ENCODE data around the gene PNKD. TPM values are rescaled to one million over a fixed set of nuclear protein-coding genes. Genes with fewer than 3 reads are reported as not detected.

Gene PNKD
- total and polyA plus RNA-seq, 2 of the 8 experiments (the other 6 are each of a cell fraction or from before 2014, with no cell fraction given), result 43.9 to 65.4 TPM

DNA sequence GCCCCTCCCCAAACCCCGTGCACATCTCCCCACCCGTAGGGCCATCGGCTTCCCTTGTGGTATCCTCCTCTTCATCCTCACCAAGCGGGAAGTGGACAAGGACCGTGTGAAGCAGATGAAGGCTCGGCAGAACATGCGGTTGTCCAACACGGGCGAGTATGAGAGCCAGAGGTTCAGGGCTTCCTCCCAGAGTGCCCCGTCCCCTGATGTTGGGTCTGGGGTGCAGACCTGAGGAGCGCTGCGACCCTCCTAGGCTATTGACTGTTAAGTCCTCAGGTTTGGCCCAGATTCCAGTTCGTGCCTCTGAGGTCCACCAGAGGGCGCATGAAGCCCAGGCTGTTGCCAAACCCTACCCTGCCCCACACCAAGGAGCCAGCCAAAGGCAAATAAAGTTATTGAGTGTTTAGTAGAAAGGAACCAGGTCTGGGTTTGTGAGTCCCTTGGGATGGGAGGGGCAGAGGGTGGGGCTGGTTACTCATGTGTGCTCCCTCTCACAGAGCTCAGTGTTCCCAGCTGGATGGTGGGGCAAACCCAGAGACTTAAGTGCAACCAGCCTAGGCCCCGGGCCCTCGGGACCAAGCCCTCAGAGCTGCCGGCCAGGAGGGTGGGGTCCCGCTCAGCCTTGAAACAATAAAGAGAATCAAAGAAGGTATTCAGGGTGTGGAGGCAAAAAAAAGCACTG is 2.4 kb downstream of the PNKD start (continued):
- TF ChIP-seq, protein P1, sequence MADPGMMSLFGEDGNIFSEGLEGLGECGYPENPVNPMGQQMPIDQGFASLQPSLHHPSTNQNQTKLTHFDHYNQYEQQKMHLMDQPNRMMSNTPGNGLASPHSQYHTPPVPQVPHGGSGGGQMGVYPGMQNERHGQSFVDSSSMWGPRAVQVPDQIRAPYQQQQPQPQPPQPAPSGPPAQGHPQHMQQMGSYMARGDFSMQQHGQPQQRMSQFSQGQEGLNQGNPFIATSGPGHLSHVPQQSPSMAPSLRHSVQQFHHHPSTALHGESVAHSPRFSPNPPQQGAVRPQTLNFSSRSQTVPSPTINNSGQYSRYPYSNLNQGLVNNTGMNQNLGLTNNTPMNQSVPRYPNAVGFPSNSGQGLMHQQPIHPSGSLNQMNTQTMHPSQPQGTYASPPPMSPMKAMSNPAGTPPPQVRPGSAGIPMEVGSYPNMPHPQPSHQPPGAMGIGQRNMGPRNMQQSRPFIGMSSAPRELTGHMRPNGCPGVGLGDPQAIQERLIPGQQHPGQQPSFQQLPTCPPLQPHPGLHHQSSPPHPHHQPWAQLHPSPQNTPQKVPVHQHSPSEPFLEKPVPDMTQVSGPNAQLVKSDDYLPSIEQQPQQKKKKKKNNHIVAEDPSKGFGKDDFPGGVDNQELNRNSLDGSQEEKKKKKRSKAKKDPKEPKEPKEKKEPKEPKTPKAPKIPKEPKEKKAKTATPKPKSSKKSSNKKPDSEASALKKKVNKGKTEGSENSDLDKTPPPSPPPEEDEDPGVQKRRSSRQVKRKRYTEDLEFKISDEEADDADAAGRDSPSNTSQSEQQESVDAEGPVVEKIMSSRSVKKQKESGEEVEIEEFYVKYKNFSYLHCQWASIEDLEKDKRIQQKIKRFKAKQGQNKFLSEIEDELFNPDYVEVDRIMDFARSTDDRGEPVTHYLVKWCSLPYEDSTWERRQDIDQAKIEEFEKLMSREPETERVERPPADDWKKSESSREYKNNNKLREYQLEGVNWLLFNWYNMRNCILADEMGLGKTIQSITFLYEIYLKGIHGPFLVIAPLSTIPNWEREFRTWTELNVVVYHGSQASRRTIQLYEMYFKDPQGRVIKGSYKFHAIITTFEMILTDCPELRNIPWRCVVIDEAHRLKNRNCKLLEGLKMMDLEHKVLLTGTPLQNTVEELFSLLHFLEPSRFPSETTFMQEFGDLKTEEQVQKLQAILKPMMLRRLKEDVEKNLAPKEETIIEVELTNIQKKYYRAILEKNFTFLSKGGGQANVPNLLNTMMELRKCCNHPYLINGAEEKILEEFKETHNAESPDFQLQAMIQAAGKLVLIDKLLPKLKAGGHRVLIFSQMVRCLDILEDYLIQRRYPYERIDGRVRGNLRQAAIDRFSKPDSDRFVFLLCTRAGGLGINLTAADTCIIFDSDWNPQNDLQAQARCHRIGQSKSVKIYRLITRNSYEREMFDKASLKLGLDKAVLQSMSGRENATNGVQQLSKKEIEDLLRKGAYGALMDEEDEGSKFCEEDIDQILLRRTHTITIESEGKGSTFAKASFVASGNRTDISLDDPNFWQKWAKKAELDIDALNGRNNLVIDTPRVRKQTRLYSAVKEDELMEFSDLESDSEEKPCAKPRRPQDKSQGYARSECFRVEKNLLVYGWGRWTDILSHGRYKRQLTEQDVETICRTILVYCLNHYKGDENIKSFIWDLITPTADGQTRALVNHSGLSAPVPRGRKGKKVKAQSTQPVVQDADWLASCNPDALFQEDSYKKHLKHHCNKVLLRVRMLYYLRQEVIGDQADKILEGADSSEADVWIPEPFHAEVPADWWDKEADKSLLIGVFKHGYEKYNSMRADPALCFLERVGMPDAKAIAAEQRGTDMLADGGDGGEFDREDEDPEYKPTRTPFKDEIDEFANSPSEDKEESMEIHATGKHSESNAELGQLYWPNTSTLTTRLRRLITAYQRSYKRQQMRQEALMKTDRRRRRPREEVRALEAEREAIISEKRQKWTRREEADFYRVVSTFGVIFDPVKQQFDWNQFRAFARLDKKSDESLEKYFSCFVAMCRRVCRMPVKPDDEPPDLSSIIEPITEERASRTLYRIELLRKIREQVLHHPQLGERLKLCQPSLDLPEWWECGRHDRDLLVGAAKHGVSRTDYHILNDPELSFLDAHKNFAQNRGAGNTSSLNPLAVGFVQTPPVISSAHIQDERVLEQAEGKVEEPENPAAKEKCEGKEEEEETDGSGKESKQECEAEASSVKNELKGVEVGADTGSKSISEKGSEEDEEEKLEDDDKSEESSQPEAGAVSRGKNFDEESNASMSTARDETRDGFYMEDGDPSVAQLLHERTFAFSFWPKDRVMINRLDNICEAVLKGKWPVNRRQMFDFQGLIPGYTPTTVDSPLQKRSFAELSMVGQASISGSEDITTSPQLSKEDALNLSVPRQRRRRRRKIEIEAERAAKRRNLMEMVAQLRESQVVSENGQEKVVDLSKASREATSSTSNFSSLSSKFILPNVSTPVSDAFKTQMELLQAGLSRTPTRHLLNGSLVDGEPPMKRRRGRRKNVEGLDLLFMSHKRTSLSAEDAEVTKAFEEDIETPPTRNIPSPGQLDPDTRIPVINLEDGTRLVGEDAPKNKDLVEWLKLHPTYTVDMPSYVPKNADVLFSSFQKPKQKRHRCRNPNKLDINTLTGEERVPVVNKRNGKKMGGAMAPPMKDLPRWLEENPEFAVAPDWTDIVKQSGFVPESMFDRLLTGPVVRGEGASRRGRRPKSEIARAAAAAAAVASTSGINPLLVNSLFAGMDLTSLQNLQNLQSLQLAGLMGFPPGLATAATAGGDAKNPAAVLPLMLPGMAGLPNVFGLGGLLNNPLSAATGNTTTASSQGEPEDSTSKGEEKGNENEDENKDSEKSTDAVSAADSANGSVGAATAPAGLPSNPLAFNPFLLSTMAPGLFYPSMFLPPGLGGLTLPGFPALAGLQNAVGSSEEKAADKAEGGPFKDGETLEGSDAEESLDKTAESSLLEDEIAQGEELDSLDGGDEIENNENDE (IDR thresholded peaks at IDR 0.05; ENCODE audit: insufficient replicate concordance, low read length), result no peak
- TF ChIP-seq CREB1 (IDR thresholded peaks at IDR 0.05) (no peak), CEBPB (IDR thresholded peaks at IDR 0.05; ENCODE audit: low read depth, low read length) (peak; percentile 46; the same call in 1 of the 2 replicates), HDAC6 (IDR thresholded peaks at IDR 0.05; ENCODE audit: low read depth, low read length) (no peak), HDAC2 (IDR thresholded peaks at IDR 0.05; ENCODE audit: borderline replicate concordance in 1 of 2, low read depth in 2 of 2, low read length in 2 of 2) (no peak), TEAD4 (IDR thresholded peaks at IDR 0.05; ENCODE audit: low read depth, low read length) (0 out of 2 replicates have a peak, but pooled peaks have one; percentile 52), TAF7 (optimal IDR thresholded peaks at IDR 0.05; ENCODE audit: borderline replicate concordance, low read depth, low read length) (no peak), SAP30 (IDR thresholded peaks at IDR 0.05; ENCODE audit: insufficient read depth, insufficient replicate concordance, low read length) (no peak), JUND (IDR thresholded peaks at IDR 0.05; ENCODE audit: low read length) (no peak), KDM4A (IDR thresholded peaks at IDR 0.05; ENCODE audit: low read depth, low read length, severe bottlenecking) (no peak)
